GM19193 (cell line): ENCODE data around the gene PSMB10.

Experiments used
- POLR2A ChIP-seq: IDR thresholded peaks from 4 replicates; pipeline ENCODE4 v1.6.1; 2011; ENCODE audit not compliant: insufficient read depth, insufficient read length; ENCODE audit errors: extremely low read depth

The PSMB10 gene

GRCh38 chr16:67924140-67924906 is 12.3 kb downstream of the PSMB10 start:
- TF ChIP-seq POLR2A: no peak

GRCh38 chr16:67923414-67924116 is 13.1 kb downstream of the PSMB10 start:
- no peak for TF ChIP-seq POLR2A

- no peak for TF ChIP-seq POLR2A
Measured at GRCh38 chr16:67922740-67923139, 13.9 kb downstream of the PSMB10 start.

- TF ChIP-seq POLR2A: no peak
Measured at GRCh38 chr16:67922221-67922620, 14.4 kb downstream of the PSMB10 start.

- TF ChIP-seq POLR2A: no peak
Measured at GRCh38 chr16:67919622-67920221, 16.9 kb downstream of the PSMB10 start.

GRCh38 chr16:67917852-67918236 is 18.8 kb downstream of the PSMB10 start:
- no peak for TF ChIP-seq POLR2A

- no peak for TF ChIP-seq POLR2A
Measured at GRCh38 chr16:67917140-67917851, 19.4 kb downstream of the PSMB10 start.

GRCh38 chr16:67915831-67916723 is 20.6 kb downstream of the PSMB10 start:
- TF ChIP-seq POLR2A: no peak

- TF ChIP-seq POLR2A: no peak
Measured at GRCh38 chr16:67914758-67915495, 21.7 kb downstream of the PSMB10 start.

- TF ChIP-seq POLR2A: no peak
Measured at GRCh38 chr16:67910158-67910557, 26.5 kb downstream of the PSMB10 start.

- no peak for TF ChIP-seq POLR2A
Measured at GRCh38 chr16:67909056-67909742, 27.5 kb downstream of the PSMB10 start.

- TF ChIP-seq POLR2A: no peak
Measured at GRCh38 chr16:67907397-67908180, 29.1 kb downstream of the PSMB10 start.
